ENCODE results near the gene KRTAP9-7.

- TF ChIP-seq CTCF (conservative IDR thresholded peaks at IDR 0.05): no peak
- no peak for TF ChIP-seq EZH2 (IDR thresholded peaks at IDR 0.05; ENCODE audit: low read depth)
These were observed 35.6 kb downstream of the KRTAP9-7 start for GRCh38 chr17:41311111-41311510.

All from PC-9 (cell line).